Stimulated activated CD8-positive, alpha-beta memory T cell treated with anti-CD3 and anti-CD28 coated beads, Interleukin-15, amount 100 ng/mL, for 4 hours (primary cell): Measurements from ENCODE around the gene CACNA2D3.

ENCODE experiments used
- DNase-seq, 2 donors: peaks; one replicate each; pipeline ENCODE4 v3.0.0-alpha.2; 2020; ENCODE audit warnings: low read depth in 2 of 2

CACNA2D3 gene

GRCh38 chr3:54217828-54218227, 95.5 kb downstream of the CACNA2D3 start:
- no peak for DNase-seq

DNA sequence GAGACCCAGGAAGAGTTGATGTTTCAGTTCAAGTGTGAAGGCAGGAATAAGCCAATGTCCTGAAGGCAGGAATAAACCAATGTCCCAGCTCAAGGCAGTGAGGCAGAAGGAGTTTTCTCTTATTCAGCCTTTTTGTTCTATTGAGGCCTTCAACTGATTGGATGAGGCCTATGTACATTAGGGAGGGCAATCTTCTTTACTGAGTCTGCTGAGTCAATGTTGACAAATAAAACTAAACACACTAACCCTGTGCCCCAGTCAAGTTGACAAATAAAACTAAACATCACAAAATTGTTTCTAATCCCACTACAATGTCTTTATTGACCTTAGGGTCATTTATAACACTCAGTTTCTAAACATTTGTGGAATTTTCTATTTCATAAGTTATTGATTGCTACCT, 100.0 kb downstream of the CACNA2D3 start:
- no peak for DNase-seq

- DNase-seq, result no peak
Measured at GRCh38 chr3:54223063-54223462, 100.7 kb downstream of the CACNA2D3 start.

- DNase-seq, result no peak
Measured at GRCh38 chr3:54225841-54226528, 103.6 kb downstream of the CACNA2D3 start.

DNA sequence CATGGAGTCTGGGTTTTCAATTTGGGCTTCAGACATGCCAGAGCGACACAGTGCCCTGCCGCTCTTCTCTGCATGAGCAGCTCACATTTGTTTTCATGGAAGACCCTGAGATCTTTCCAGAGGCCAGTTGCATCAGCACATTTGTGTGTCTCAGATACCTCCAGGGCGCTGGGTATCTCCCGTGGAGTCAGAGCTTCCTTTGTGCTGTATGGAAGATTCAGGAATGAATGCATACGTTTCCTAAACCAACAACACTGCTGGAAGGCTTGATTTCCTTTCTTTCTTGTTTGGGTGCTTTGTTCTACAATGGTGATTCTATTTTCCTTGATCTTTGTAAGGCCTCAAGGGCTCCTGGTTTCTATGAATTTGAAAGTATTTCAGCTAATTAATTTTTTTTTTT, 106.5 kb downstream of the CACNA2D3 start:
- DNase-seq, result no peak

GRCh38 chr3:54232618-54233017, 110.3 kb downstream of the CACNA2D3 start:
- no peak for DNase-seq

DNA sequence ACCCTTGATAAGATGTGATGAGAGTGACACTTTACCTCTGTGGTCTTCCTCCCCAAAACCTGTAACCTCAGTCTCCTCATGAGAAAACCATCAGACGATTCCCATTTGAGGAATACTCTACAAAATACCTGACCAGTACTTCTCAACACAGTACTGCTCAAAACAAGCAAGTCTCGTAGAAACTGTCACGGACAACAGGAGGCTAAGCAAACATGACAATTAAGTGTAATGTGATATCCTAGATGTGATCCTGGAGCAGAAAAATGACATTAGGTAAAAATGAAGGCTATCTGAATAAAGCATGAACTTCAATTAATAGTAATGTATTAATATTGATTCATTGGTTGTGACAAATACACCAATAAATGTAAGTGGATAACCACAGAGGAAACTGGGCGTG, 113.6 kb downstream of the CACNA2D3 start:
- DNase-seq, result no peak

DNA sequence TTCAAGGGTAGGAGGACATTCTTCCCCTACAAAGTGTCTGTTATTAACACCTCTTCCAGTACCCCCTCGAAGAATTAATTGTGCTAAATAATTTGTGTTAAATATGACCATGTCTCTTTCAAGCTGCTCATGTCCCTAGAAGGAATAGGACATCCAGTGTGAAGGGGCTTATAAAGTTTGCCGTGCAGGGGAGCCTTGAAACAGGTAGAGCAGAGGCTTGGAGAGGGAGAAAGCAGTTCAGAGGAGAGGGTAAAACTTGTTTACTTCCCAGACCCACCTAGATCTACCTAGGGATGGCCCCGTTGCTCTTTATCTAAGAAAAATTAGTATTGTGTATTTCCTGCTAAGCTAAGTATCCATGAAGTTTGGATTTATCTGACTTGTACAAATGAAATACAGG, 114.8 kb downstream of the CACNA2D3 start:
- DNase-seq, result no peak

DNA sequence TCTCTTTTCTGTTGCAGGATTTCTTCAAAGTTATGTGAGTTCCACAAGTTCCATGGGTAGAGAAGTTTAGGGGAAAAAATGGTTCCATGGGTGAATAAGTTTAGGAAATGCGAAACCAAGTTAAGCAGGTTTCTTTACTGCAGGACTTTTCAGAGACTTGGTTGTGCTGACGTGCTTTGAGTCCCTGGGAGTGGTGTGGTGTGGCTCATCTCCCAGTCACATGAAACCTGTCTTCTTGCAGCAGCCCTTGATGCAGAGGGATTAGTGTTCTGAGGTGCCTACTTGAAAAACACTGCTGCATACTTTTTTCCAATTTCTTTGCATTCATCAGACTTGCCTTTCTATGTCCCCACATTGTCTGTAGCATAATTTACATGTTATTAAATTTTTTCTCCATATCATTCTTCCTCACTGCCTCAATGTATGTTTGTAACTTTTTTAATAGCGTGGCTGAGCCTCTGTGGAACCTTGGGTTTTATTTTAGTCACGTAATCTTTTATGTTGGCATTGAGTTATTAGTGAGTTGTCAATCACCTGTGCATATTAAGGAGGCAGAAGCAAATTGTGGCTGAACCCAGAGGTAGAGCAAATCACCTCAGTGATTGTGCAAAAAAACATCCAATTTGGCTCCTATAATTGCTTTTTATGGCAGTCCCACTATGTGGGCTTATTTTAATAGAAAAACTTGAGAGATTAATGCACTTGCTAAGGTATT, 115.6 kb downstream of the CACNA2D3 start:
- no peak for DNase-seq

- DNase-seq, result no peak
Measured at GRCh38 chr3:54240309-54240708, 118.0 kb downstream of the CACNA2D3 start.

GRCh38 chr3:54243056-54243931, 120.9 kb downstream of the CACNA2D3 start:
- no peak for DNase-seq

DNA sequence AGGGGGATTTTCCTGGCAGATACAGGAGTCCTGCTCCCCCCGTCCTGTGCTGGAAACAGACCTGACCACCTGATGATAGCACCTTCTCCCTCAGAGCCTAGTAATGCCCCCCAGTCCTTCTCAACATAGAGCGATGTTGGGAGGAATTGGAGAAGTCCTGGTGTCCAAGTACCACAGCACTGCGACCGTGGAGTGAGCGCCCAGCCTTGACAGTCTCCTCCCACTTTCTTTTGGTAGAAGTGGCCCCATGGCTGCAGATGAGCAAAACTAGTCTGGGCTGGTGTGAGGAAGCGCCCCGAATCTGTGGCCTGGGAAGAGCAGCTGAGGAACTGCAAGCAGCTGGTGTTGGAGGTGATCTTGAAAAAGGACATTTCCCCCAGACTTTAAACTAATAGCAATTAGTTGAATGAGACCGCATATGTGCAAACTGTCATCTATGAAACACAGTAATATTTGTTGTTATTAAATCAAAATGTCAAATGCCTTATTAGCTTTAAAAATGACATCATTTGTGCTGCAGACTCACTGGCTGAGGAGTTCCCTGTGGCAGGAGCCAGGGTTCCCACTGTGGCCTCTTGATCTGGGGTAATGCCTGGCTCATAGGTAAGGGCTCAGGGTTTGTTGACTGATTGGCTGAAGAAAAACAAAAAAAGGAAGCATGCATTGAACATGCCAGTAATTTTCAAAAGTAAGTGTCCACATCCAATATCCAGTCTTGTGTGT, 121.8 kb downstream of the CACNA2D3 start:
- no peak for DNase-seq

DNA sequence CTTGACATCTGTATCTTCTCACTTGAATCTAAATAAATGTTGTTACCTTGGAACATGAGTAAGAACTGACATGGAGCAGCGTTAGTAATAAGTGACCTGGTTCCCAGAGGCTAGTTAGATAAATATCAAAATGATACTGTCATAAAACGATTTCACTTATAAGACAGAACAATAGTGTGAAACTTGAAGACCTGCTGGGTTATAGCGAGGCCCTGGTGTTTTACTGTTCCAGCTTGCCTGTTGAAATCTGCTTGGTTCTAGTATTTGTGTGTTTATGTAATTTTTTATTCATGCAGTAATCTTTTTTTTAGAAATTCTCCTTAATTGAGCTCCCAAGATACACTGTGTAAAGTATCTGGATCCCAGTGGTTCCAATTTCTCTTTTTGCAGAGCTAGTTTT, 129.4 kb downstream of the CACNA2D3 start:
- no peak for DNase-seq

GRCh38 chr3:54257125-54257720, 134.9 kb downstream of the CACNA2D3 start:
- DNase-seq, result no peak

- DNase-seq, result no peak
Measured at GRCh38 chr3:54259636-54260035, 137.3 kb downstream of the CACNA2D3 start.

DNA sequence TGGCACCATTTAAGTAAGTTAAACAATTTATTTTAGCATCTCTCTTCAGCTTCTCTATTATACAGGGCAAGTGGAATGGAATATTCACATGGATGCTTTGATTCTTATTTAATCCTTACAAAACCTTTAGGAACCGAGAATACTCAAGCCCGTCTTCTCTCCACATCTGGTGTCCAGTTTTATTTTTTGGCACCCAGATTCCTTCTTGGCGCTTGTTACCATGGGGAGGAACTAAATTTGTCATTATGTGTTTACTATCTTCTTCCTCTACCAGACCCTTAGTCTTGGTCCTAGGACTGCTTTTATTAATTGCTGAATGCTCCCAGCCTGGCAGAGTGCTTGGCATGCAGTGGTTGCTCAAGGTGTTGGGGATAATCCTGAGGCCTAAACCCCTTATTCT, 138.8 kb downstream of the CACNA2D3 start:
- no peak for DNase-seq

GRCh38 chr3:54262541-54262940, 140.2 kb downstream of the CACNA2D3 start:
- no peak for DNase-seq

GRCh38 chr3:54262946-54263345, 140.6 kb downstream of the CACNA2D3 start:
- no peak for DNase-seq

- DNase-seq, result no peak
Measured at GRCh38 chr3:54264050-54264449, 141.7 kb downstream of the CACNA2D3 start.

DNA sequence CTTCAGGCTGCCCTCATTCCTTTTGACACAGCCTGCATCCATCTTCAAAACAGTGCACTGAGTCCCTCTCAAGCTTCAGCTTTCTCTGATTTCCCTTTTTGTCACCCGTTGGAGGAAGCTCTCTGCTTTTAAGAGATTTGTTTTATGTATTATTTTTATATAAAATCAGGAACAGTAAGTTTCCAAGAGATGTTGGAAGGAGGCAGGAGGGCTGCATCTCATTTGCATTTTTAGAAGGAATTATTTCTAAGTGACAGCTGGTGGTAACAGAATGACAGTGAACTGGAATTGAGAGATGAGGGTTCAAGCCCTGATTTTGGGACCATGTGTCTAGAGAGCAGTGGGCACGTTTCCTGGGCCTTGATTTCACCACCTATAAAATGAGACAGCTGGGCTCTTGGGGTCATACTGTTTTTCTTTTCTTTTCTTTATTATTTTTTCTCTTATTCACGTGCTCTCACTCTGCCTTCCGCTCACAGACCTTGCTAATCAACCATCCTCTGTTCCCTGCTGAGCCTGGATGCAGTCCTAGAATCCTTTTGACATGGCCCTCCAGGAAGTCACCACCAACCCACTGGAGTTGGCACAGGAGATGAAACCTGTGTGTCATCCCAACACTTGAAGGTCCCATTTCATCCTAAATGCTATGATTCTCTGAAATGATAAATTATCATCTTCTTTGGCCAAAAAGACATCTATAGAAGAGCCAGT, 148.6 kb downstream of the CACNA2D3 start:
- no peak for DNase-seq

- no peak for DNase-seq
Measured at GRCh38 chr3:54273791-54274190, 151.4 kb downstream of the CACNA2D3 start.
